ENCODE results near the gene AKAP13. TPM values are rescaled to one million over a fixed set of nuclear protein-coding genes. Genes with fewer than 3 reads are reported as not detected.

Gene AKAP13
- polyA plus RNA-seq, 1 experiment: 13.6 TPM

- POLR2A ChIA-PET: no interaction called here
- H3K27me3 ChIP-seq (ENCODE audit: control insufficient read depth, insufficient read depth, low read length): no peaks in the 10 kb centered on the region
- H3K36me3 ChIP-seq (ENCODE audit: control insufficient read depth, insufficient read depth, low read length): no peaks in the 10 kb centered on the region
- TF ChIP-seq CTCF (IDR thresholded peaks at IDR 0.05; ENCODE audit: insufficient read depth, low read depth, low read length): no peak
- no peak overlapping the region for H3K4me3 ChIP-seq (ENCODE audit: low read depth, low read length)
- CTCF ChIA-PET: interaction anchor here (0.9 kb wide), 1 partner anchor 112 kb away, joined by 3 read pairs; no protein-coding TSS in a partner anchor
- DNase-seq (ENCODE audit: low read depth): no peak
Measured at GRCh38 chr15:85408270-85408746, 27.9 kb downstream of the AKAP13 start.

GRCh38 chr15:85412066-85412465 is 31.7 kb downstream of the AKAP13 start:
- H3K27me3 ChIP-seq (ENCODE audit: control insufficient read depth, insufficient read depth, low read length): no peaks in the 10 kb centered on the region
- H3K4me3 ChIP-seq (ENCODE audit: low read depth, low read length): no peak overlapping the region
- no peaks in the 10 kb centered on the region for H3K36me3 ChIP-seq (ENCODE audit: control insufficient read depth, insufficient read depth, low read length)
- no peak for DNase-seq (ENCODE audit: low read depth)
- TF ChIP-seq CTCF (IDR thresholded peaks at IDR 0.05; ENCODE audit: insufficient read depth, low read depth, low read length): no peak
- POLR2A ChIA-PET: interaction anchor here (0.6 kb wide), 1 partner anchor 72 kb away, joined by 5 read pairs; no protein-coding TSS in a partner anchor
- CTCF ChIA-PET: interaction anchor here (1.3 to 6.9 kb wide), 4 partner anchors 81 to 116 kb away, joined by 3 to 50 read pairs (median 22); no protein-coding TSS in a partner anchor

- TF ChIP-seq CTCF (IDR thresholded peaks at IDR 0.05; ENCODE audit: insufficient read depth, low read depth, low read length): no peak
- Histone ChIP-seq H3K36me3 (ENCODE audit: control insufficient read depth, insufficient read depth, low read length) (no peaks in the 10 kb centered on the region), H3K4me3 (ENCODE audit: low read depth, low read length) (no peak overlapping the region), H3K27me3 (ENCODE audit: control insufficient read depth, insufficient read depth, low read length) (no peaks in the 10 kb centered on the region)
- no peak for DNase-seq (ENCODE audit: low read depth)
- CTCF ChIA-PET: interaction anchor here (0.6 to 6.9 kb wide), 7 partner anchors 9 to 816 kb away, joined by 3 to 50 read pairs (median 3); no protein-coding TSS in a partner anchor
- POLR2A ChIA-PET: interaction anchor here (0.5 kb wide), 1 partner anchor 10 kb away, joined by 3 read pairs; no protein-coding TSS in a partner anchor
Measured at GRCh38 chr15:85412956-85413854, 32.8 kb downstream of the AKAP13 start.

- Histone ChIP-seq H3K27me3 (ENCODE audit: control insufficient read depth, insufficient read depth, low read length) (no peaks in the 10 kb centered on the region), H3K36me3 (ENCODE audit: control insufficient read depth, insufficient read depth, low read length) (no peaks in the 10 kb centered on the region), H3K4me3 (ENCODE audit: low read depth, low read length) (no peak overlapping the region)
- ChIA-PET POLR2A (no interaction called here), CTCF (interaction anchor here (0.6 to 6.9 kb wide), 10 partner anchors 9 to 118 kb away, joined by 3 to 50 read pairs (median 3); no protein-coding TSS in a partner anchor)
- no peak for TF ChIP-seq CTCF (IDR thresholded peaks at IDR 0.05; ENCODE audit: insufficient read depth, low read depth, low read length)
- no peak for DNase-seq (ENCODE audit: low read depth)
Measured at GRCh38 chr15:85414037-85414436, 33.6 kb downstream of the AKAP13 start.

- TF ChIP-seq CTCF (IDR thresholded peaks at IDR 0.05; ENCODE audit: insufficient read depth, low read depth, low read length): 0 out of 2 replicates have a peak, but pooled peaks have one; percentile 12
- Histone ChIP-seq H3K36me3 (ENCODE audit: control insufficient read depth, insufficient read depth, low read length) (no peaks in the 10 kb centered on the region), H3K27me3 (ENCODE audit: control insufficient read depth, insufficient read depth, low read length) (no peaks in the 10 kb centered on the region), H3K4me3 (ENCODE audit: low read depth, low read length) (no peak overlapping the region)
- no peak for DNase-seq (ENCODE audit: low read depth)
- CTCF ChIA-PET: interaction anchor here (0.6 to 6.9 kb wide), 12 partner anchors 10 to 125 kb away, joined by 3 to 50 read pairs (median 3); no protein-coding TSS in a partner anchor
- POLR2A ChIA-PET: no interaction called here
Measured at GRCh38 chr15:85414495-85414894, 34.1 kb downstream of the AKAP13 start.

Measured in BJ (cell line).